T47D (cell line): ENCODE data around the gene ENO1.

ENCODE experiments used
- DNase-seq, 2 experiments: peaks; one replicate each; pipeline versions ENCODE4 v3.0.0 to v3.0.0-alpha.2; 2011 to 2012; ENCODE audit warnings: low read depth in 1 of 2, low spot score in 1 of 2
- JUND ChIP-seq: IDR thresholded peaks from 2 replicates; pipeline ENCODE4 v1.6.1; 2012; ENCODE audit warnings: low read depth
- in situ Hi-C: cut with HindIII; loops from 2 replicates; pipeline ENCODE4 v1.10.0; 2016; ENCODE audit warnings: low sequenced_read_pairs, low pct_unique_long_range_greater_than_20kb

ENO1 gene

GRCh38 chr1:8874230-8875201 lies 4.0 kb downstream of the ENO1 start:
- no peak for TF ChIP-seq JUND
- in situ Hi-C loops = no loop called here
- DNase-seq = no peak

- peak in 1 of 2 experiments; percentile 77 for DNase-seq
- in situ Hi-C loops = no loop called here
- TF ChIP-seq JUND = no peak
These were observed 4.8 kb downstream of the ENO1 start for GRCh38 chr1:8873506-8874229.

- no peak for TF ChIP-seq JUND
- no peak for DNase-seq
- in situ Hi-C loops = no loop called here
These were observed 5.5 kb downstream of the ENO1 start for GRCh38 chr1:8873001-8873400.

- TF ChIP-seq JUND = no peak
- in situ Hi-C loops = no loop called here
These were observed 6.5 kb downstream of the ENO1 start for GRCh38 chr1:8871965-8872399.

GRCh38 chr1:8871539-8871935 lies 6.9 kb downstream of the ENO1 start:
- in situ Hi-C loops = no loop called here
- peak in 1 of 2 experiments; percentile 71 for DNase-seq
- TF ChIP-seq JUND = no peak

More at GRCh38 chr1:8871965-8872399, 6.5 kb downstream of the ENO1 start:
- no peak for DNase-seq

GRCh38 chr1:8870616-8871538 lies 7.6 kb downstream of the ENO1 start:
- TF ChIP-seq JUND = no peak
- DNase-seq = no peak

GRCh38 chr1:8870103-8870502 lies 8.4 kb downstream of the ENO1 start:
- no peak for DNase-seq
- no peak for TF ChIP-seq JUND
- in situ Hi-C loops = no loop called here

More at GRCh38 chr1:8870616-8871538, 7.6 kb downstream of the ENO1 start:
- in situ Hi-C loops = no loop called here

GRCh38 chr1:8867878-8868567 lies 10.5 kb downstream of the ENO1 start:
- in situ Hi-C loops = no loop called here
- no peak for DNase-seq
- TF ChIP-seq JUND = no peak

GRCh38 chr1:8866792-8867415 lies 11.6 kb downstream of the ENO1 start:
- in situ Hi-C loops = no loop called here
- no peak for TF ChIP-seq JUND
- no peak for DNase-seq

- no peak for TF ChIP-seq JUND
- DNase-seq = no peak
- in situ Hi-C loops = no loop called here
These were observed 12.2 kb downstream of the ENO1 start for GRCh38 chr1:8866173-8866791.
